ENCODE results near the gene ERICH3. TPM values are rescaled to one million over a fixed set of nuclear protein-coding genes. Genes with fewer than 3 reads are reported as not detected.

Gene ERICH3
- total RNA-seq, 4 donors from 2014 or later, result 0.13 TPM; not detected in 3

DNA sequence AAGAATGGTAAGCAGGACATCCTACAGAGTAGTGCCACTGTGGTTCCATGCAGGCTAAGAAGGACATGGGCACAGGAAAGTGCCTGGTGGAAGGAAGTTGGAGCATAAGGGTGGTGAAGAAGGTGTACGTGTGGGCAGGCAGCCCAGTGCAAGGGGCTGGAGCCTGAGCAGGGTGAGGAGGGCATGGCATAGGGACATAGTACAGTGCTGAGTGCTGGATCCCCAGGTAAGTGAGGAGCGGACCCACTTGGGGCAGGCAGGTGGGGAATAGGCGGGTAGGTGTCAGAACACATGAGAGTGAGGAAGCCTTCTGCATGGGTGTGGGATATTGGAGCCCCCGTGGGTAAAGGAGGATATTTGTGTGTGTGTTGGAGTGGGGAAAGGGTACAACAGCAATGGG lies 145.5 kb downstream of the ERICH3 start:
- H3K4me1 ChIP-seq, result no peaks in the 10 kb centered on the region
- no peak overlapping the region for H3K4me3 ChIP-seq
- ATAC-seq, result no peak
- H3K36me3 ChIP-seq, result no peaks in the 10 kb centered on the region
- no peak overlapping the region for H3K27ac ChIP-seq
- WGBS, 2 donors (ENCODE audit: low coverage in 1 of 2), result 86 to 87% methylated on average over 4 of the region's 4 CpGs
- no peak for TF ChIP-seq EP300 (IDR thresholded peaks at IDR 0.05)
- TF ChIP-seq POLR2A (IDR thresholded peaks at IDR 0.05), result no peak
- no peak for TF ChIP-seq CTCF (IDR thresholded peaks at IDR 0.05)
- TF ChIP-seq POLR2AphosphoS5 (IDR thresholded peaks at IDR 0.05), result no peak
- no peaks in the 10 kb centered on the region for H3K27me3 ChIP-seq
- H3K9me3 ChIP-seq, result no peaks in the 10 kb centered on the region

DNA sequence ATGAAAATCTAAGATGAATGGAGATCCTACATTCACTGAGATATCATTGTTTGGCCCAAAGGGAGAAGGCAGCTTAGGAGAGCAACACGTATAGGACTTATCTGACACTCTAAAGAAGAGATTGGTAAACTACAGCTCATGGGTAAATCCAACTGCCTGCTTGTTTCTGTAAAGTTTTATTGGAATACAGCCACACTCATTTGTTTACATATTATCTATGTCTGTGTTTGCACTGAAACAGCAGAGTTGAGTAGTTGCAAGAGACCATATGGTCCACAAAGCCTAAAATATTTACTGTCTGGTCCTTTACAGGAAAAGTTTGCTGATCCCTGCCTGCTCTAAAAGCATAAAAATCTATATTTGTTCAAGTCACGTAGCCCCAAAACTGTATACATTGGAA lies 146.9 kb downstream of the ERICH3 start:
- no peak for ATAC-seq
- no peaks in the 10 kb centered on the region for H3K27me3 ChIP-seq
- H3K27ac ChIP-seq, result no peak overlapping the region
- H3K9me3 ChIP-seq, result no peaks in the 10 kb centered on the region
- TF ChIP-seq EP300 (IDR thresholded peaks at IDR 0.05), result no peak
- no peak for TF ChIP-seq CTCF (IDR thresholded peaks at IDR 0.05)
- TF ChIP-seq POLR2A (IDR thresholded peaks at IDR 0.05), result no peak
- no peak for TF ChIP-seq POLR2AphosphoS5 (IDR thresholded peaks at IDR 0.05)
- WGBS, 2 donors (ENCODE audit: low coverage in 1 of 2), result 29 to 45% methylated on average over 2 of the region's 2 CpGs
- no peaks in the 10 kb centered on the region for H3K4me1 ChIP-seq
- no peak overlapping the region for H3K4me3 ChIP-seq
- H3K36me3 ChIP-seq, result no peaks in the 10 kb centered on the region

DNA sequence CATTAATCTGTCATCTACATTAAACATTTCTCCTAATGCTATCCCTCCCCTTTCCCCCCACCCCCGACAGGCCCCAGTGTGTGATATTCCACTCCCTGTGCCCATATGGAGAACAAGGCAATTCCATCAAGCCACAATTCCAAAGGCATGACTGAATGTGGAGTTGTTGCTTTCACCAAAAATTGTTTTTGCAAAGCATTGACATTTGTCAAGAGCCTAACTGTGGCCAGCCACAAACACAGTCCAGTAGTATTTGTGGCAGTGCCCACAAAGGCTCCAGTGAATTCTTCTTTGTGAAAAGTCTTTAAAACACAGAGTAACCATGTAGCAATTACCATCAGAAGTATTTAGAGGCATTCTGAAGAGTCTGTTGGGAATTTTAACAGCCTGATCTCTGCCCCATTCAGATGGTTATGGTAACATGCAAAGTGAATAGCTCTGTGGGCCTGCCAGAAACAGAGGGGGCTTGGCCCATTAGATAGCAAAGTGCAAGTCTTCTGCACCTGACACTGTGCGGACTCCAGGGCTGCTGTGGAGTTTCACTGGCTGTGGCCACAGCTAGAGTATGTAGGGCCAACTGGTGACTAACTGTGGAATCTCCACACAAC lies 149.6 kb downstream of the ERICH3 start:
- Histone ChIP-seq H3K4me3 (no peak overlapping the region), H3K27me3 (no peaks in the 10 kb centered on the region), H3K27ac (no peak overlapping the region), H3K4me1 (no peaks in the 10 kb centered on the region), H3K36me3 (no peaks in the 10 kb centered on the region), H3K9me3 (no peaks in the 10 kb centered on the region)
- ATAC-seq, result no peak
- 64% methylated on average over 1 of the region's 2 CpGs; no CpG with 5 or more reads in 1 of the 2 donors for WGBS, 2 donors (ENCODE audit: low coverage in 1 of 2)
- no peak for TF ChIP-seq CTCF (IDR thresholded peaks at IDR 0.05)
- TF ChIP-seq POLR2A (IDR thresholded peaks at IDR 0.05), result no peak
- no peak for TF ChIP-seq POLR2AphosphoS5 (IDR thresholded peaks at IDR 0.05)
- TF ChIP-seq EP300 (IDR thresholded peaks at IDR 0.05), result no peak

GRCh38 chr1:74522148-74522547 lies 151.4 kb downstream of the ERICH3 start:
- Histone ChIP-seq H3K9me3 (no peaks in the 10 kb centered on the region), H3K36me3 (no peaks in the 10 kb centered on the region), H3K4me1 (no peaks in the 10 kb centered on the region), H3K27ac (no peak overlapping the region), H3K27me3 (no peaks in the 10 kb centered on the region), H3K4me3 (no peak overlapping the region)
- no peak for ATAC-seq
- WGBS, 2 donors (ENCODE audit: low coverage in 1 of 2), result 20 to 55% methylated on average over 2 to 4 of the region's 4 CpGs
- TF ChIP-seq CTCF (IDR thresholded peaks at IDR 0.05), result no peak
- no peak for TF ChIP-seq EP300 (IDR thresholded peaks at IDR 0.05)
- no peak for TF ChIP-seq POLR2A (IDR thresholded peaks at IDR 0.05)
- TF ChIP-seq POLR2AphosphoS5 (IDR thresholded peaks at IDR 0.05), result no peak

Other genes starting within 250 kb of the ERICH3 start
- not detected for gene LRRC53, start 161.2 kb downstream of the ERICH3 start, total RNA-seq
- gene CRYZ, start 59.3 kb upstream of the ERICH3 start, total RNA-seq, result 10 to 100 TPM; 43.8 to 79.7 (median 64.8) TPM
- gene TYW3, start 59.4 kb upstream of the ERICH3 start, total RNA-seq, result 10 to 100 TPM; 20.3 to 37.8 (median 31.2) TPM